HG02763 (cell line): Measurements from ENCODE around the gene FAM221A.
"Not testable (repeated sequence)": the region's sequence is repeated elsewhere in the genome, so short reads cannot be mapped to it uniquely, and the experiment has no call there.

ENCODE experiments used
- ATAC-seq: cut with Tn5 transposase; IDR thresholded peaks from one replicate; pipeline ENCODE4 v1.9.1; 2021; ENCODE audit warnings: mild to moderate bottlenecking, moderate library complexity; ENCODE audit not compliant: unreplicated experiment

The FAM221A gene

GRCh38 chr7:23698822-23699221 lies 18.8 kb downstream of the FAM221A start:
- no peak for ATAC-seq

- ATAC-seq: no peak
These were observed 20.0 kb downstream of the FAM221A start for GRCh38 chr7:23700046-23700445.

- no peak for ATAC-seq
These were observed 29.2 kb downstream of the FAM221A start for GRCh38 chr7:23709081-23709750.

- ATAC-seq: no peak
These were observed 30.0 kb downstream of the FAM221A start, which contains the start of gene STK31 for GRCh38 chr7:23710000-23710399. Gene STK31, plus strand, starts transcription at chr7:23710219. Its CDS starts 67 bp downstream, at chr7:23710286.

- ATAC-seq: no peak
These were observed 32.6 kb downstream of the FAM221A start for GRCh38 chr7:23712368-23713284.

- no peak for ATAC-seq
These were observed 33.5 kb downstream of the FAM221A start for GRCh38 chr7:23713285-23714149.

- ATAC-seq: no peak
These were observed 34.1 kb downstream of the FAM221A start for GRCh38 chr7:23714150-23714464.

- ATAC-seq: no peak
These were observed 34.6 kb downstream of the FAM221A start for GRCh38 chr7:23714579-23714978.

- no peak for ATAC-seq
These were observed 35.1 kb downstream of the FAM221A start for GRCh38 chr7:23715099-23715498.

GRCh38 chr7:23717788-23718187 lies 37.8 kb downstream of the FAM221A start:
- no peak for ATAC-seq

GRCh38 chr7:23721456-23721855 lies 41.5 kb downstream of the FAM221A start:
- ATAC-seq: no peak

- not testable (repeated sequence) for ATAC-seq
These were observed 42.7 kb downstream of the FAM221A start for GRCh38 chr7:23722587-23723216.

GRCh38 chr7:23724113-23724512 lies 44.1 kb downstream of the FAM221A start:
- not testable (repeated sequence) for ATAC-seq

- no peak for ATAC-seq
These were observed 62.1 kb downstream of the FAM221A start for GRCh38 chr7:23742051-23742450.

GRCh38 chr7:23743226-23743625 lies 63.2 kb downstream of the FAM221A start:
- no peak for ATAC-seq

GRCh38 chr7:23746629-23747028 lies 66.6 kb downstream of the FAM221A start:
- no peak for ATAC-seq

GRCh38 chr7:23751852-23752251 lies 71.9 kb downstream of the FAM221A start:
- no peak for ATAC-seq
